HFFc6 (cell line): ENCODE data around the gene GLRX5. TPM values are rescaled to one million over a fixed set of nuclear protein-coding genes. Genes with fewer than 3 reads are reported as not detected.

ENCODE experiments used
- DNase-seq: peaks from one replicate; pipeline ENCODE4 v3.0.0-alpha.2; 2018
- H3K27ac Mint-ChIP-seq: 2 replicates; pipeline ENCODE4 v1.8.0; 2020; ENCODE audit warnings: mild to moderate bottlenecking, mixed read lengths
- H3K27me3 Mint-ChIP-seq: 2 replicates; pipeline ENCODE4 v1.8.0; 2021; ENCODE audit warnings: mild to moderate bottlenecking, moderate library complexity, mixed read lengths; ENCODE audit not compliant: insufficient read depth
- H3K36me3 Mint-ChIP-seq: 2 replicates; pipeline ENCODE4 v1.8.0; 2021; ENCODE audit warnings: low read depth, mixed read lengths
- H3K4me1 Mint-ChIP-seq: 2 replicates; pipeline ENCODE4 v1.8.0; 2020; ENCODE audit warnings: low read depth, mixed read lengths
- H3K4me3 Mint-ChIP-seq: 2 replicates; pipeline ENCODE4 v1.8.0; 2020; ENCODE audit warnings: mild to moderate bottlenecking, moderate library complexity, mixed read lengths
- H3K9me3 Mint-ChIP-seq: 2 replicates; pipeline ENCODE4 v1.8.0; 2020; ENCODE audit warnings: mild to moderate bottlenecking, mixed read lengths
- total RNA-seq, 6 experiments: library from RNA; stranded (reverse); fragmentation: NEBNext Ultra II Directional; extraction: Animal tissue kit (Norgen Biotek cat#: 25700); gene quantifications; 2 replicates in 1 of 6; 3 replicates in 5 of 6; pipeline ENCODE4 v1.2.3, GENCODE V29; 2021
- TF ChIP-seq, protein P1 (sequence below): fragments of 200-600 bp; sonication (generic); IDR thresholded peaks from 2 replicates; pipeline ENCODE4 v1.5.0; 2021; ENCODE audit warnings: antibody characterized with exemption, mild to moderate bottlenecking

Gene GLRX5
- total RNA-seq, 6 experiments from 2014 or later, result 38.7 to 47.2 (median 43.8) TPM

DNA sequence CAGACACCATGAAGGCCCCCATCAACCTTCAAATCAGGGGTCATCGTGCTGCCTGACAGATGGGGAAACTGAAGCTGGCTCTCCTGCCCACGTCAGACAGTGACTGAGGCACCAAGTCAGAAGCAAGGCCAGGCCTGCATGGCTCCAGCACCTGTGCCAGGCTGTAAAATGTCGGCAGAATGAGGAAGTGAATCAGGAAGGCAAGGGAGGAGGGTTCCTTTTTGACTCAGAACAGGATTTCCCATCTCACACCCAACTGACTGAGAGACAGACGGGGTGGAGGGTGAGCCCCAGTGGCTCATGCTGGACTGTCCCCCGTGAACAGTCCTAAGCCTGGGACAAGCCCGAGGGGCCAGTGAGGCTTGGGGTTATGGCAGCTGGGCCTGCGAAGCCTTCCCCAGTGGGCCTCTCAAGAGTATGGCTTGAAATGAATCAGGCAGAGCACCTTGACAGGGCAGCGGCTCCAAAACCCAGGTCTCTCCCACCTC, 39.3 kb upstream of the GLRX5 start:
- peak overlapping the region; percentile 73; the same call in 1 of the 2 replicates for H3K27ac Mint-ChIP-seq
- H3K9me3 Mint-ChIP-seq, result peaks cover 5% of the 10 kb centered on the region
- no peaks in the 10 kb centered on the region for H3K27me3 Mint-ChIP-seq
- TF ChIP-seq, protein P1, sequence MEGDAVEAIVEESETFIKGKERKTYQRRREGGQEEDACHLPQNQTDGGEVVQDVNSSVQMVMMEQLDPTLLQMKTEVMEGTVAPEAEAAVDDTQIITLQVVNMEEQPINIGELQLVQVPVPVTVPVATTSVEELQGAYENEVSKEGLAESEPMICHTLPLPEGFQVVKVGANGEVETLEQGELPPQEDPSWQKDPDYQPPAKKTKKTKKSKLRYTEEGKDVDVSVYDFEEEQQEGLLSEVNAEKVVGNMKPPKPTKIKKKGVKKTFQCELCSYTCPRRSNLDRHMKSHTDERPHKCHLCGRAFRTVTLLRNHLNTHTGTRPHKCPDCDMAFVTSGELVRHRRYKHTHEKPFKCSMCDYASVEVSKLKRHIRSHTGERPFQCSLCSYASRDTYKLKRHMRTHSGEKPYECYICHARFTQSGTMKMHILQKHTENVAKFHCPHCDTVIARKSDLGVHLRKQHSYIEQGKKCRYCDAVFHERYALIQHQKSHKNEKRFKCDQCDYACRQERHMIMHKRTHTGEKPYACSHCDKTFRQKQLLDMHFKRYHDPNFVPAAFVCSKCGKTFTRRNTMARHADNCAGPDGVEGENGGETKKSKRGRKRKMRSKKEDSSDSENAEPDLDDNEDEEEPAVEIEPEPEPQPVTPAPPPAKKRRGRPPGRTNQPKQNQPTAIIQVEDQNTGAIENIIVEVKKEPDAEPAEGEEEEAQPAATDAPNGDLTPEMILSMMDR, result no peak
- H3K36me3 Mint-ChIP-seq, result peaks cover 12% of the 10 kb centered on the region
- DNase-seq, result no peak
- H3K4me3 Mint-ChIP-seq, result no peak overlapping the region
- peaks cover 59% of the 10 kb centered on the region for H3K4me1 Mint-ChIP-seq

DNA sequence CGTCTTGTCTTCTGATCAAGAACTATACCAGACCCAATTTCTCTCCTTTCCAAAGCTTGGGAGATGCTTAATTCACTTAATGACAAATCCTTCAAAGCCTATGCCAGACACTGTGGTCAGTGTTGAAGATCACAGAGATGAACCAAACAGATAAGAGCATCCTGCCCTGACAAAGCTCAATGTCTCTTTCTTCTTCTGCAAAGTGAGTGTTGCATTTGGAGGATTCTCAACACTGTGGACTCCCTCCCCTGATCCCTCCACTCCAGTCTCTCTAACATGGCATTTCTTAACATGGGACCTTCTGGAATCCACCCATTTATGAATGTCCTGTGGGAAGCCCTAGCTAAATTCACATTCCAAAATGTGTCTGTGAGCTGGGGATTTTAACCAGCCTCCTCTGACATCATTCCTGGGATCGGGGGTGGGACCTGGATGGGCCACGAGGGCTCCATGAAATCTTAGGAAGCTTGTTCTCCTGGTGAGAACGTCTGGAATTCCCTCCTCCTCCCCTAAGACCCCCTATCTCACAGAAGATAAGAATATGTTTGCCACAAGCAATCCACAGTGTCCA, 38.7 kb upstream of the GLRX5 start:
- TF ChIP-seq, protein P1, result no peak
- Mint-ChIP-seq H3K4me3 (peak overlapping the region; percentile 44), H3K27me3 (no peaks in the 10 kb centered on the region; the same call in 1 of the 2 replicates), H3K9me3 (peaks cover 5% of the 10 kb centered on the region), H3K27ac (peak overlapping the region; percentile 73), H3K36me3 (peaks cover 17% of the 10 kb centered on the region), H3K4me1 (peaks cover 61% of the 10 kb centered on the region)
- DNase-seq, result peak; percentile 40

- peak overlapping the region; percentile 73 for H3K27ac Mint-ChIP-seq
- peak overlapping the region; percentile 44 for H3K4me3 Mint-ChIP-seq
- TF ChIP-seq, protein P1, result no peak
- H3K27me3 Mint-ChIP-seq, result no peaks in the 10 kb centered on the region; the same call in 1 of the 2 replicates
- peaks cover 15% of the 10 kb centered on the region for H3K36me3 Mint-ChIP-seq
- DNase-seq, result no peak
- peaks cover 63% of the 10 kb centered on the region for H3K4me1 Mint-ChIP-seq
- H3K9me3 Mint-ChIP-seq, result peaks cover 4% of the 10 kb centered on the region
Observed at GRCh38 chr14:95496690-95497259, 38.1 kb upstream of the GLRX5 start.

DNA sequence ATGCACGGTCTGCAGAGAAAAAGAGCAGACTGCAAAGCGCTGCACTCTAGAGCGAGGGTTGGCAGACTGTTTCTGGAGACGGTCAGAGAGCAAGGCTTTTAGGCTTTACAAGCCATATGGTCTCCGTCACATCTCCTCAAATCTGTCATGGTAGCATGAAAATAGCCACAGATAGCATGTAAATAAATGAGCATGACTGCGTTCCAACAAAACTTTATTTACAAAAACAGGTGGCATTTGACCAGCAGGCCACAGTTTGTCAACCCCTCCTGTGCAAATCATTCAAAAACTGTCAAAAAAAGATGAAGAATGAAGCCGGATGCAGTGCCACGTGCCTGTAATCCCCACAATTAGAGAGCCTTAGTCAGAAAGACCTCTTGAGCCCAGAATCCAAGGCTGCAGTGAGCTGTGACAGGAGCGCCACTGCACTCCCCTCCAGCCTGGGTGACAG, 37.3 kb upstream of the GLRX5 start:
- Mint-ChIP-seq H3K27ac (peak overlapping the region; percentile 9; the same call in 1 of the 2 replicates), H3K36me3 (peaks cover 9% of the 10 kb centered on the region), H3K4me3 (peak overlapping the region; percentile 17; the same call in 1 of the 2 replicates), H3K4me1 (peaks cover 68% of the 10 kb centered on the region), H3K9me3 (no peaks in the 10 kb centered on the region), H3K27me3 (no peaks in the 10 kb centered on the region; the same call in 1 of the 2 replicates)
- TF ChIP-seq, protein P1, result no peak
- DNase-seq, result no peak

DNA sequence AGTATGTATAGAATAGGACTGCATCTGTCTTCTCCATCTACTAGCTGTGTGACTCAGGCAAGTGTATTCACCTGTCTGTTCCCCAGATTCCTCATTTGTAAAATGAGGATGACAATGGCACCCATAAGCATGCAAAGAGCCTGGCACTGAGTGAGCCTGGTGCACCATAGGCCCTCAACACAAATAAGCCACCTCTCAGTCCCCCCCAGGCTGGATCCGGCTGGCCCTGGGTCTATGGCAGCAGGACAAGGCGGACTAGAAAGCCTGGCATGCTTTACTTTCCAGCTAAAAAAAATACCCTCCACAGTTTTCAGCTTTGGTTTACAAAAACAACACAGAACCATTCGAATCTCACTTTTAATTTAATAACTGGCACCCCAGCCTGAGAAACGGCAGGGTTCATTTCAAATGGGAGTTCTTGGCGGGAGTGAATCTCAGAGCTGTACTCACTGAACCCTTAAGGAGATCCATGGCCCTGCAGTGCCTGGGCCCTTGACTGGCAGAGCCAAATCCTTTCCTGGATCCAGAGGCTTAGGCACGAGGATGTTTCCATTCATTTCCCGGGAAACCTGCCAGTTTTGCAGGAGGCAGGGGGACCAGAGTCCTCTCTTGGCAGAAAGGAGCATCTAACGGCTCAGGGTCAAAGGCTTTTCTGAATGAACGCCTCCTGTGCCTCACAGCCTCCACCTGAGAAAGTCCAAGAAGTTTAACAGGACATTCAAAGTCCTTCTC, 36.1 kb upstream of the GLRX5 start:
- peaks cover 73% of the 10 kb centered on the region for H3K4me1 Mint-ChIP-seq
- peak overlapping the region; percentile 59 for H3K27ac Mint-ChIP-seq
- TF ChIP-seq, protein P1, result no peak
- DNase-seq, result no peak
- H3K27me3 Mint-ChIP-seq, result no peaks in the 10 kb centered on the region; the same call in 1 of the 2 replicates
- H3K4me3 Mint-ChIP-seq, result no peak overlapping the region
- no peaks in the 10 kb centered on the region for H3K9me3 Mint-ChIP-seq
- H3K36me3 Mint-ChIP-seq, result peaks cover 9% of the 10 kb centered on the region
